ENCODE results near the gene AEBP1. TPM values are rescaled to one million over a fixed set of nuclear protein-coding genes. Genes with fewer than 3 reads are reported as not detected.

Gene AEBP1
- total and polyA plus RNA-seq, 2 donors (not counting 1 experiment from before 2014, with no cell fraction given): 44.4 to 133 TPM

DNA sequence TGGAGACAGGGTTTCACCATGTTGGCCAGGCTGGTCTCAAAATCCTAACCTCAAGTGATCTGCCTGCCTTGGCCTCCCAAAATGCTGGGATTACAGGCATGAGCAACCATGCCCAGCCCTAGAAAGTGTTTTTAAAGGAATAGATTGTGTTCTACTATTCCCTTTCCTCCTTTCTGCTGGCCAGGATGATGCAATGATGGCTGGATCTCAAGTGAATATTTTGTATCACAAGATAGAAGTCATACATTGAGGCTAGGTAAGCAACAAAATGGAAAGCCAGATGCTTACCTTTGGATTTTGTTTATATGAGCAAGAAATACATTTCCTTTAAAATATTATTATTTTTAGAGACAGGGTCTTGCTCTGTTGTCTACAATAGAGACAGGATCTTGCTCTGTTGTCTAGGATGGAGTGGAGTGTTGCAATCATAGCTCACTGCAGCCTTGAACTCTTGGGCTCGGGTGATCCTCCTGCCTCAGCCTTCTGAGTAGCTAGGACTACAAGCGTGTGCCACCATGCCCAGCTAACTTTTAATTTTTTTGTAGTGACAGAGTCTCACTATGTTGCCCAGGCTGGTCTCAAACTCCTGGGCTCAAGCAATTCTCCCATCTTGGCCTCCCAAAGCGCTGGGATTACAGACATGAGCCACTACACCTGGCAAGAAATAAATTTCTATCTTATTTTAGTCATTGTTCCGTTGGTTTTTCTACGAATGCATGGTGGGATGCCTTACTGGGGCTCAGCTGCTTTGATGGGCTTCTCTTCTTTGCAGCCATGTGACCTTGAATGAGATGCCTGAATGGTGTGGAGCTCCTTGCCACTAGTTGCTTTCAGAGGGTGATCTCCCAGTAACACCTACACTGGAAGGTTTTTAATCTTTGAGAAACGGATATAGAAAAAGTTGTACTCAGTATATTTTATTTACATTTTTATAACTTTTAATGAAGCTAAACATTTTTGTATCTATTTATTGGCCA lies 5.8 kb upstream of the AEBP1 start:
- no peaks in the 10 kb centered on the region for H3K79me2 ChIP-seq (ENCODE audit: control insufficient read depth, insufficient read depth, low read length)
- peaks cover 19% of the 10 kb centered on the region for H3K4me1 ChIP-seq (ENCODE audit: control insufficient read depth, extremely low read depth, insufficient read depth, low read length)
- no peak for TF ChIP-seq EZH2 (IDR thresholded peaks at IDR 0.05; ENCODE audit: low read length, missing control alignments)
- TF ChIP-seq, protein P1, sequence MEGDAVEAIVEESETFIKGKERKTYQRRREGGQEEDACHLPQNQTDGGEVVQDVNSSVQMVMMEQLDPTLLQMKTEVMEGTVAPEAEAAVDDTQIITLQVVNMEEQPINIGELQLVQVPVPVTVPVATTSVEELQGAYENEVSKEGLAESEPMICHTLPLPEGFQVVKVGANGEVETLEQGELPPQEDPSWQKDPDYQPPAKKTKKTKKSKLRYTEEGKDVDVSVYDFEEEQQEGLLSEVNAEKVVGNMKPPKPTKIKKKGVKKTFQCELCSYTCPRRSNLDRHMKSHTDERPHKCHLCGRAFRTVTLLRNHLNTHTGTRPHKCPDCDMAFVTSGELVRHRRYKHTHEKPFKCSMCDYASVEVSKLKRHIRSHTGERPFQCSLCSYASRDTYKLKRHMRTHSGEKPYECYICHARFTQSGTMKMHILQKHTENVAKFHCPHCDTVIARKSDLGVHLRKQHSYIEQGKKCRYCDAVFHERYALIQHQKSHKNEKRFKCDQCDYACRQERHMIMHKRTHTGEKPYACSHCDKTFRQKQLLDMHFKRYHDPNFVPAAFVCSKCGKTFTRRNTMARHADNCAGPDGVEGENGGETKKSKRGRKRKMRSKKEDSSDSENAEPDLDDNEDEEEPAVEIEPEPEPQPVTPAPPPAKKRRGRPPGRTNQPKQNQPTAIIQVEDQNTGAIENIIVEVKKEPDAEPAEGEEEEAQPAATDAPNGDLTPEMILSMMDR (conservative IDR thresholded peaks at IDR 0.05 in 1 of 2, IDR thresholded peaks at IDR 0.05 in 1 of 2; ENCODE audit: low read depth in 1 of 2, low read length in 2 of 2): no peak
- H3K27ac ChIP-seq (ENCODE audit: insufficient read depth, low read length): no peak overlapping the region
- H3K4me3 ChIP-seq (replicated peaks in 1 of 4; ENCODE audit: control extremely low read depth in 1 of 4, insufficient read depth in 1 of 4, low read depth in 3 of 4, low read length in 4 of 4): no peak overlapping the region
- no peak for DNase-seq (ENCODE audit: low read depth in 2 of 2)
- H3K27me3 ChIP-seq (ENCODE audit: control insufficient read depth, insufficient read depth, low read length): no peaks in the 10 kb centered on the region
- H3K4me2 ChIP-seq (ENCODE audit: extremely low read depth, insufficient read depth, low read length): no peak overlapping the region
- H3K9me3 ChIP-seq (ENCODE audit: control insufficient read depth, insufficient read depth, low read depth, low read length): no peaks in the 10 kb centered on the region
- no peak overlapping the region for H2AFZ ChIP-seq (ENCODE audit: low read length)
- H3K9ac ChIP-seq (ENCODE audit: insufficient read depth, low read length): no peak overlapping the region
- no peaks in the 10 kb centered on the region for H3K36me3 ChIP-seq (ENCODE audit: control insufficient read depth, insufficient read depth, low read length)
- H4K20me1 ChIP-seq (ENCODE audit: control insufficient read depth, extremely low read depth, insufficient read depth, low read length): no peaks in the 10 kb centered on the region

DNA sequence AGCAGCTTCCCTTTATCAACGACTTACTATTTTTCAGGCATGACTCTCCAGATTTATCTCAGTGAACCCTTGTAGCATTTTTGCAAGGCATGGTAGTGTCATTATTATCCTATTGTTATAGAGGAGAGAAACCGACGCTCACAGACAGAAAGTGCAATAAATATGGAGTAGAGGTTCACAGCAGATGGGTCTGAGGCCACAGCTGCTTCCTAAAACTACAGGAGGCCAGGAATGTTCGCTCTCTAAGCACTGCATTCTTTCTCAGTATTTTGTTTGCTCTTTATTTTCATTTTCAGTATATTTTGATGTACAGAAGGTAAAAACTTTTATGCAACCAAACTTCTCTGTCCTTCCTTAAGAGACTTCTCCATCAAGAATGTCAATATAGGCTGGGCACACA lies 4.5 kb upstream of the AEBP1 start:
- Histone ChIP-seq H3K79me2 (ENCODE audit: control insufficient read depth, insufficient read depth, low read length) (no peaks in the 10 kb centered on the region), H2AFZ (ENCODE audit: low read length) (no peak overlapping the region), H3K27ac (ENCODE audit: insufficient read depth, low read length) (no peak overlapping the region), H3K9ac (ENCODE audit: insufficient read depth, low read length) (no peak overlapping the region), H3K9me3 (ENCODE audit: control insufficient read depth, insufficient read depth, low read depth, low read length) (no peaks in the 10 kb centered on the region), H3K4me2 (ENCODE audit: extremely low read depth, insufficient read depth, low read length) (no peak overlapping the region), H4K20me1 (ENCODE audit: control insufficient read depth, extremely low read depth, insufficient read depth, low read length) (no peaks in the 10 kb centered on the region), H3K4me3 (replicated peaks in 1 of 4; ENCODE audit: control extremely low read depth in 1 of 4, insufficient read depth in 1 of 4, low read depth in 3 of 4, low read length in 4 of 4) (no peak overlapping the region), H3K27me3 (ENCODE audit: control insufficient read depth, insufficient read depth, low read length) (no peaks in the 10 kb centered on the region), H3K4me1 (ENCODE audit: control insufficient read depth, extremely low read depth, insufficient read depth, low read length) (peaks cover 19% of the 10 kb centered on the region), H3K36me3 (ENCODE audit: control insufficient read depth, insufficient read depth, low read length) (no peaks in the 10 kb centered on the region)
- no peak for TF ChIP-seq EZH2 (IDR thresholded peaks at IDR 0.05; ENCODE audit: low read length, missing control alignments)
- TF ChIP-seq, protein P1 (conservative IDR thresholded peaks at IDR 0.05 in 1 of 2, IDR thresholded peaks at IDR 0.05 in 1 of 2; ENCODE audit: low read depth in 1 of 2, low read length in 2 of 2): no peak
- no peak for DNase-seq (ENCODE audit: low read depth in 2 of 2)

DNA sequence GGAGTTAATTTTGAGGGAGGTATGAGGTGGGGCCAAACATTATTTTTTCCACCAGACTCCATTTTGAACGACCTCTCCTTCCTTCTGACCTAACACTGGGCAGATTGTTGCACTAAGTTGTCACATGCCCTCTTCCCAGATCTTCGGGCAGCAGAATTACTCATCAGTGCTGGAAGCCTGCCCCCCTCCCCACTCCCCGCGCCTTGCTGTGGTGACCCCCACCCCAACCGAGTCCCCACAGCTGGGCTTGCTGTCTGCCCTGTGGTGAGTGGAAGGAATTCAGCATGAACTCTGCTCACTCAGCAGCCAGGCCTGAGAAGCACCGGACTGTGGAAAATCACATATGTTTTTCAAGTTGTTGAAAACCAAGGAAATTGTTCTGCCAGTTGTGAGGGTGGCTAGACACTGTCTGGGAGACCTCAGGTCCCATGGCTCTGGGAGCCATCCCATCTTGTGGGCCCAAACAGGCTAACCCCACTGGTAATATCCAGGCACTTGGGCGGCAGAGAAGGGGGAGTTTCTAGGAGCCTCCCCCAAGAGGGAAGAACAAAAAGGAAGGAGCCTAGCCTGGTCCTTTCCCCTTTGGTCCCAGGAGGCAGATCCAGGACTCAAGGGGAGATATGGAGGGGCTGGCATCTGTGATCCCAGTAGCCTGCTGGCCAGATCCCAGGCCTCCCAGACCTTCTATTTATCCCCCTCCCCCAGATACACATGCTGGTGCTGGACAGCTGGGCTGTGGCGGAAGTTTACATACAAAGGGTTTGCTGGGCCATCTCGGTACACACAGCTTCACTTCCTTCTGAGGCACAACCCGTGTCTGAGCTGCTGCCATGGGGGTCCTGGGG lies 3.5 kb upstream of the AEBP1 start:
- no peak overlapping the region for H3K4me3 ChIP-seq (replicated peaks in 1 of 4; ENCODE audit: control extremely low read depth in 1 of 4, insufficient read depth in 1 of 4, low read depth in 3 of 4, low read length in 4 of 4)
- H3K9me3 ChIP-seq (ENCODE audit: control insufficient read depth, insufficient read depth, low read depth, low read length): no peaks in the 10 kb centered on the region
- H3K4me2 ChIP-seq (ENCODE audit: extremely low read depth, insufficient read depth, low read length): no peak overlapping the region
- no peaks in the 10 kb centered on the region for H3K36me3 ChIP-seq (ENCODE audit: control insufficient read depth, insufficient read depth, low read length)
- H3K9ac ChIP-seq (ENCODE audit: insufficient read depth, low read length): no peak overlapping the region
- TF ChIP-seq, protein P1 (conservative IDR thresholded peaks at IDR 0.05 in 1 of 2, IDR thresholded peaks at IDR 0.05 in 1 of 2; ENCODE audit: low read depth in 1 of 2, low read length in 2 of 2): no peak
- no peak for TF ChIP-seq EZH2 (IDR thresholded peaks at IDR 0.05; ENCODE audit: low read length, missing control alignments)
- peak overlapping the region; percentile 62 for H2AFZ ChIP-seq (ENCODE audit: low read length)
- DNase-seq (ENCODE audit: low read depth in 2 of 2): peak; percentile 88 to 89
- no peaks in the 10 kb centered on the region for H3K79me2 ChIP-seq (ENCODE audit: control insufficient read depth, insufficient read depth, low read length)
- H4K20me1 ChIP-seq (ENCODE audit: control insufficient read depth, extremely low read depth, insufficient read depth, low read length): no peaks in the 10 kb centered on the region
- H3K27me3 ChIP-seq (ENCODE audit: control insufficient read depth, insufficient read depth, low read length): no peaks in the 10 kb centered on the region
- H3K27ac ChIP-seq (ENCODE audit: insufficient read depth, low read length): peak overlapping the region; percentile 40
- peaks cover 24% of the 10 kb centered on the region for H3K4me1 ChIP-seq (ENCODE audit: control insufficient read depth, extremely low read depth, insufficient read depth, low read length)

Measured in fibroblast of lung (primary cell).